Stimulated activated CD4-positive, alpha-beta T cell treated with anti-CD3 and anti-CD28 coated beads, Interleukin-12 subunit alpha, Interleukin-12 subunit beta, amount 100 ng/mL, for 48 hours (primary cell): ENCODE results near the gene TTC29.
"Not testable (repeated sequence)": the region's sequence is repeated elsewhere in the genome, so short reads cannot be mapped to it uniquely, and the experiment has no call there.

Experiments used
- DNase-seq, 3 donors: peaks; one replicate each; pipeline ENCODE4 v3.0.0-alpha.2; 2020; ENCODE audit warnings: low read depth in 2 of 3, low spot score in 1 of 3

Gene TTC29

DNA sequence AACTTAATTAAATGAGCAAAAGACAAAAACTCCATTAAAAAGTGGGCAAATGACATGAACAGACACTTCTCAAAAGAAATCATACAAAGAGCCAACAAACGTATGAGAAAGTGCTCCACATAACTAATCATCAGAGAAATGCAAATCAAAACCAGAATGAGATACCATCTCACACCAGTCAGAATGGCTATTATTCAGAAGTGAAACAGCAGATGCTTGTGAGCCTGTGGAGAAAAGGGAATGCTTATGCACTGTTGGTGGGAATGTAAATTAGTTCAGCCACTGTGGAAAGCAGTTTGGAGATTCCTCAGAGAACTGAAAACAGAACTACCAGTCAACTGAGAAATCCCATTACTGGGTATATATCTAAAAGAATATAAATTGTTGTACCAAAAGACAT lies 222.1 kb downstream of the TTC29 start:
- not testable (repeated sequence) for DNase-seq

DNA sequence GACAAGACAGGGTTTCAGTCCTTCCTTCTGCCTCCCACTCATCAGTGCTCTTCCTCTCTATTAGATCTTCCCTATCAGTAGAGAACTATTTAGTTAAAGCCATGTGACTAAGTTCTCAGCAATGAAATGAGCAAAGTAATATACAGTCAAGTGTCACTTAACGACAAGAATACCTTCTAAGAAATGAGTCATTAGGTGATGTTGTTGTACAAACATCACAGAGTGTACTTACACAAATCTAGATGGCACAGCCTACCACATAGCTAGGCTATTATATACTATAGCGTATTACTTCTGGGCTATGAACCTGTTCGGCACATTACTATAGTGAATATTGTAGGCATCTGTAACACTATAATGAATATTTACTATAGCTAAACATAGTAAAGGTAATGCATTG lies 235.7 kb downstream of the TTC29 start:
- no peak for DNase-seq

DNA sequence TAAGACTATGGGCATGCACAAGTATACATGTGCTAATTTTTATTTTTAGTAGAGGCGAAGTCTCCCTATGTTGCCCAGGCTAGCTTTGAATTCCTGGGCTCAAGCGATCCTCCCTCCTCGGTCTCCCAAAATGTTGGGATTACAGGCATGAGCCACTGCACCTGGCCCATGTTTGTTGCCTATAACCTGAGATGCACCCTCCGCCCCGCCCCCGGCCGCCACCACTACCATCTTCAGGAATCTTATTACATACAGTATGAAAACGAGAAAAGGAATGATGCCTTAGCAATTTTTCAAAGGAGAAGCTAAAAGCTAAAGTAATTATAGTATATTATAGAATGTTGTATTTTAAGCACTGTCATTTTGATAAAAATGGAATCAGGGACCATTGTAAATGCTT lies 245.8 kb downstream of the TTC29 start:
- DNase-seq = no peak

DNA sequence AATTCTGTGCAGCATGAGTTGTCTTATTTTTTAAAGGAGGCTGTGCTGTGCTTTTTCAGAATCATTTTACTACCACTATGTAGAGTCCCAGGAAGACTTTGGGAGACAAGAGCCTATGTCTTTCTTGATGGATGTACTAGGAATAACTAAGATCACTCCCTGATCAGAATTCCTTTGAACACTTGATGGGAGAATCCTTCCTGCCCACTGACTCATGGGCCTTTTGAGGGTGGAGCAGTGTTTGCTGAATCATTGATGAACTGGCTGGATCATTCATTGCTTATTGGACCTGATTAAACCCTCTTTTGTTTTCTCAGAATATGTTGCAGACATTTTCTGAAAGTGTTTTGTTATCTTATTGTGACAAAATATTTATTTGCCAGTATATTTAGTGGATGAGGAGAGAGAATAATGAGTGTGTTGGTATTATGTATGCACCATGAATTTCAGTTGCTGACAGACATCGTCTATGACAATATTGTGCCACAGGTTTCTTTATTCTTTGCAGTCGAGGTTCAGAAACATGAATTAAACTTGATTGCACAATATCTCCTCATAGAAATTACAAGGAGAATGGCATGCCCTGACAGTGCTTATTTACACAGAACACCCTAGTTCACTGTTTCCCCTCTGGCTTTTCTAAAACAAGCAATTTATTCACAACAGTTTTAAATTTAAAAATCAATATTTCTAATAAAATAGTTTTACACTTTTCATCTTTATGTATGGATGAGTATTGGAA lies 270.7 kb downstream of the TTC29 start:
- DNase-seq = no peak

DNA sequence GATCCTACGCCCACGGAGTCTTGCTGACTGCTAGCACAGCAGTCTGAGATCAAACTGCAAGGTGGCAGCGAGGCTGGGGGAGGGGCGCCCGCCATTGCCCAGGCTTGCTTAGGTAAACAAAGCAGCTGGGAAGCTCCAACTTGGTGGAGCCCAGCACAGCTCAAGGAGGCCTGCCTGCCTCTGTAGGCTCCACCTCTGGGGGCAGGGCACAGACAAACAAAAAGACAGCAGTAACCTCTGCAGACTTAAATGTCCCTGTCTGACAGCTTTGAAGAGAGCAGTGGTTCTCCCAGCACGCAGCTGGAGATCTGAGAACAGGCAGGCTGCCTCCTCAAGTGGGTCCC lies 281.7 kb downstream of the TTC29 start:
- DNase-seq = not testable (repeated sequence)

DNA sequence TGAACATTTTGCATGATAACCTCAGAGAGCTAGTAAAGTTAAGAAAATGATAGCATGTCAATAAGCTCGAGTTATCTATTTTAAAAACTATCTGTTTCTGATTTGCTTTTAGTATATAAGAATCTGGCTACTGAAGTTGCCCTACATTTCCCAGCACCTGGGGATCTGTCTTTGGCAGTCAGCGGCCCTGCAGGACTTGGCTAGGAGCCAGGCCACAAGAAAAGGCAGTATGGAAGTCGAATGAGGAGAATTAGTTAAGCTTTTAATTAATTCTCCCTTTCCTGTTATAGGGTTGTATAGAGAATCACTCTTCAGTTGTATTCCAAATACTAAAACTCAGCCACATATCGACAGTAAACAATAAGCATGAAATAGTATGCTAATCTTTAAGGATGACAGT lies 284.3 kb downstream of the TTC29 start:
- DNase-seq = no peak
